GM12874 (cell line): ENCODE data around the gene RACGAP1.

Experiments
- TF ChIP-seq, protein P1 (sequence below): IDR thresholded peaks from 2 replicates; pipeline ENCODE4 v1.5.1; 2011; ENCODE audit warnings: low read depth, mild to moderate bottlenecking, control low read depth, low read length, moderate library complexity; ENCODE audit not compliant: insufficient read depth

RACGAP1 gene, protein sequence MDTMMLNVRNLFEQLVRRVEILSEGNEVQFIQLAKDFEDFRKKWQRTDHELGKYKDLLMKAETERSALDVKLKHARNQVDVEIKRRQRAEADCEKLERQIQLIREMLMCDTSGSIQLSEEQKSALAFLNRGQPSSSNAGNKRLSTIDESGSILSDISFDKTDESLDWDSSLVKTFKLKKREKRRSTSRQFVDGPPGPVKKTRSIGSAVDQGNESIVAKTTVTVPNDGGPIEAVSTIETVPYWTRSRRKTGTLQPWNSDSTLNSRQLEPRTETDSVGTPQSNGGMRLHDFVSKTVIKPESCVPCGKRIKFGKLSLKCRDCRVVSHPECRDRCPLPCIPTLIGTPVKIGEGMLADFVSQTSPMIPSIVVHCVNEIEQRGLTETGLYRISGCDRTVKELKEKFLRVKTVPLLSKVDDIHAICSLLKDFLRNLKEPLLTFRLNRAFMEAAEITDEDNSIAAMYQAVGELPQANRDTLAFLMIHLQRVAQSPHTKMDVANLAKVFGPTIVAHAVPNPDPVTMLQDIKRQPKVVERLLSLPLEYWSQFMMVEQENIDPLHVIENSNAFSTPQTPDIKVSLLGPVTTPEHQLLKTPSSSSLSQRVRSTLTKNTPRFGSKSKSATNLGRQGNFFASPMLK

DNA sequence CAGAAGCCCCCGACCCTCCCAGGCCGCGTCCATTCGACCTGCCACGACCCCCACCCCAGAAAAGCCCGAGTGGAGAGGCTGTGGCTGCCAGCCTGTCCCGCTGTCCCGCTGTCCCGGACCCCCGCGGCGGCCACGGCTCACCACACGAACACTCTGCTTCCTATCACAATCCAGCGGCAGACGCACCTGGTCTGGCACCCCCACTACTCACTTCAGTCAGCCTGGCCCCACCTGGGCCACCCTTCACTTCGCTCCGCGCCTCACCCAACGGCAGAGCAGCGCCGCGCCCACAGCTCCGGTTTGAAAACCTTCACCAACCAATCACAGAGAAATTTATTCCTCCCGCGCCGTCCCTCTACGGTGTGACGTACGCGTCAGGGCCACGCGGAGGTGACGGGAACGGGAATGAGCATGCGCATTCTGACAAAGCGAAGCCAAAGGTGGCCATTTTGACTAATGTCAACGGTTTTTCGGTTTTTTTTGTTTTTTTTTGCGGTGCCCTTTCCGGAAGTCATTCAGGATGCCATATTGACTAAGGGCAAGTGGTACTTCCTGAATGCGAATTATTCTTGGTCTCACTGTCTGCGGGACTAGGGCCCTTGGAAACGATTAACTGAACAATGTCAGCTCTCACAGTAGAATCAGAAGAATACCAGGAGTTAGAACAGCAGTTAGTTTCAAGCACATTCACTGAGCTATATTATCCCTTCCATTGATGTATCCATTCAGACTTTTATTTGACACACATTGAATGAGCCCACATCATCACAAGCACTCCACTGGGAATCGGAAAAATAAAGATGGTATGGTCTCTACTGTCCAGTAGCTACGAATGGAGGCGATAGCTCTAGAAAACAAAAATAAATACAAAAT lies at the start of gene RACGAP1:
Gene RACGAP1, minus strand, starts transcription at position 308 of the 873 bp plus-strand sequence. CDS start 8,779 bp downstream, outside the sequence.
- TF ChIP-seq, protein P1, sequence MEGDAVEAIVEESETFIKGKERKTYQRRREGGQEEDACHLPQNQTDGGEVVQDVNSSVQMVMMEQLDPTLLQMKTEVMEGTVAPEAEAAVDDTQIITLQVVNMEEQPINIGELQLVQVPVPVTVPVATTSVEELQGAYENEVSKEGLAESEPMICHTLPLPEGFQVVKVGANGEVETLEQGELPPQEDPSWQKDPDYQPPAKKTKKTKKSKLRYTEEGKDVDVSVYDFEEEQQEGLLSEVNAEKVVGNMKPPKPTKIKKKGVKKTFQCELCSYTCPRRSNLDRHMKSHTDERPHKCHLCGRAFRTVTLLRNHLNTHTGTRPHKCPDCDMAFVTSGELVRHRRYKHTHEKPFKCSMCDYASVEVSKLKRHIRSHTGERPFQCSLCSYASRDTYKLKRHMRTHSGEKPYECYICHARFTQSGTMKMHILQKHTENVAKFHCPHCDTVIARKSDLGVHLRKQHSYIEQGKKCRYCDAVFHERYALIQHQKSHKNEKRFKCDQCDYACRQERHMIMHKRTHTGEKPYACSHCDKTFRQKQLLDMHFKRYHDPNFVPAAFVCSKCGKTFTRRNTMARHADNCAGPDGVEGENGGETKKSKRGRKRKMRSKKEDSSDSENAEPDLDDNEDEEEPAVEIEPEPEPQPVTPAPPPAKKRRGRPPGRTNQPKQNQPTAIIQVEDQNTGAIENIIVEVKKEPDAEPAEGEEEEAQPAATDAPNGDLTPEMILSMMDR: no peak

DNA sequence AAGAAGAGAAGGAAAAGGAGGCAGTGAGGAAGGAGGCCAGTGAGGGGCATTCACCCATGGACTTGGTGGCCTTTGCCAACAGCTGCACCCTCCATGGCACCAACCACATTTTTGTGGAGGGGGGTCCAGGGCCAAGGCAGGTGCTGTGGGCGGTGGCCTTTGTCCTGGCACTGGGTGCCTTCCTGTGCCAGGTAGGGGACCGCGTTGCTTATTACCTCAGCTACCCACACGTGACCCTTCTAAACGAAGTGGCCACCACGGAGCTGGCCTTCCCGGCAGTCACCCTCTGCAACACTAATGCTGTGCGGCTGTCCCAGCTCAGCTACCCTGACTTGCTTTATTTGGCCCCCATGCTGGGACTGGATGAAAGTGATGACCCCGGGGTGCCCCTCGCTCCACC lies 48.4 kb upstream of the RACGAP1 start:
- TF ChIP-seq, protein P1: no peak

DNA sequence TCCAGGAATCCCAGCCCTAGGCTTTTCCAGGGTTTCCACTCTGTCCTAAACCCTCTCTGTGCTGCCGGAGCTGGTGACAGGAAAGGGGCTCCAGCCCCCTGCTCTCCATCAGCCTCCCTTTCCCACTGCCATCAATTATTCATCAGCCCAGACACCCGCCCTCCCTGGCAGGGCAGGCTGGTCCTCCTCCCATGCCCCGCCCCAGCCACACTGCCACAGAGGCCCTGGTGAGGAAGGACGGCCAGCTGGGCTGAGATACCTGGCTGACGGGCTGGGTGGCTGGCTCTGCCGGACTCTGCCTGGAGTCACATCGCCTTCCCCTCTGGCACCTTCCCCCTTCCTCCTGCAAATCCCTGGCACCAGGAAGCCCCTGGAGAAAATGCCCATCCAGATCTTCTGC lies 47.9 kb upstream of the RACGAP1 start:
- TF ChIP-seq, protein P1: no peak

DNA sequence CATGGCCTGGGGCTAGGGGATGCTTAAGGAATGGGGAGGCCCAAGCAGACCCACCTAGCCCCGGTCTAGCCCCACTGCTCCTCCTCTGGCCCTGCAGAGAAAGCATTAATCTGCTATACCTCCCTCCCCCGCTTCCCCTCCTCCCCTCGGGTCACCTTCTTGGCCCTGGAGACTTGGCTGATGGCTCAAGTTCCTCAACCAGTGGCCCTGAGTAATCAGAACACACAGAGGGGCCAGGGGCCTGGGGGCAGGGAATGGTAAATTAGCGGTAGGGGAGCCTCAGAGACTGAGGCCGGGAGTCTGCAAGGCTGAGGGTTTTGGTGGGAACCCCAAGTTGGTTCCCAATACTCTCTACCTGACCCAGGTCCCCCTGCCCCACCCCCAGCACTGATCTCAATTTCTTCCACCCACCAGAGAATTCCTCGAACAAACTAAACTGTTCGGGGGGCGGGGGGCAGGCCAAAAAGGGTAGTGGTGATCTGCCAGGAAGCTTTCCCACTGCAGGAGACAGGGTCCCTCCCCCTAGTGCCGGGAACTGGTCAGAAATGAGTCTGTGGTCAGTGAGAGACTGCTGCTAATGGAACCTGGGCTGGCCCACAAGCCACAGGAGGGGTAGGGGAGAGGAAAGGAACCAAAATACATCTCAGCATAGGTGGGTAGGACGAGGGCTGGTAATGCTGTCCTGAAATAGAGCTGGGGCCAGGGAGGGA lies 47.1 kb upstream of the RACGAP1 start:
- TF ChIP-seq, protein P1: no peak

DNA sequence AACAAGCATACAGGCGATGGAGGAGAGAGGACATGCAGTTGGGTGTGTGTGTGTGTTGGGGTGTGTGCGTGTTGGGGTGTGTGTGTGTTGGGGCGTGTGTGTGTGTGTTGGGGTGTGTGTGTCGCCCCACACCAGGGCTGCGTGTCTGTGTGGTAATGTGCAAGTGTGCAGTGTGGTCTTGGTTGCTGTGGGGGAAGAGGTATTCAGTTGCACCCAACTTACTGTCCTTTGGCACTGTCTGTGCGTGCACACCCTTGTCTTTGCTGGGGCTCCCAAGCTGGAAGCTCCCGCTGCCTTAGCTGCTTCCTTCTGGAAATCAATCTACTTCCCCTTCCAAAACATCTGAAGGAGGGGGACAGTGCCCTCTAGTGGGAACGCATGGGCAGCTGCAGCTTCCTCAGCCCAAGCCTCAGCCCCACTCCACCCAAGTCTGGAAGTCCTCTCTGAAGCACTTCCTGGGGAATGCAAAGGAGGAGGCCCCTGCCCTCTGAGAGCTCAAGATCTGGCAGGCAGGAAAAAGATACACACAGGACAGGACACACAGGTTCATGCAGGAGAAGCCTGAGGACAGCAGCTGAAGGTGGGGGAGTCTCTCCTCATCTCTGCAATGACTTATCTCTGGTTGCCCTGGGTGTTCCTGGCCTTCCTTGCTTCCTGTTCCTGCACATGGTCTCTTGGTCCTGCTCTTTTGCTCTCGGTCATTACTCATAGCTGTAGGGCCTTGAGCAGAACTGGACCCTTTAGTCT lies 45.2 kb upstream of the RACGAP1 start:
- TF ChIP-seq, protein P1: peak; percentile 93

DNA sequence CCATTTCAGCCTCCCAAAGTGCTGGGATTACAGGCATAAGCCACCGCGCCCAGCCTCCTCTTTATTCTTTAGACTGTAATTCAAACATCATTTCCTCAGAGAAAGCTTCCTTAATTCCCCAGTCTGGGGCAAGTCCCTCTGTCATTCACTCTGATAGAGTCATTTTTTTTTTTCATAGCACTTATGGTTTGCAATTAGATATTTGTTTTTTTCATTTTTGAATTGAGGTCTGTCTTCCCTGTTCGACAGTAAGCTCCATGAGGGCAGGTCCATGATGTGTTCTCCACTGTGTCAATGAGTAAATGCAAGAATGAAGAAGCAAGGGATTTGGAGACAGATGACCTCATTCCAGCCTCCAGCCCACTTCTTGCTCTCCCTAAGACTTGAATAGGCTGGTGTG lies 44.2 kb upstream of the RACGAP1 start:
- TF ChIP-seq, protein P1: no peak
